K562 (cell line): Measurements from ENCODE around the gene RABL2B. TPM values are rescaled to one million over a fixed set of nuclear protein-coding genes. Genes with fewer than 3 reads are reported as not detected.

Experiments
- CTBP1 ChIP-seq: fragments of 450-650 bp; IDR thresholded peaks from 2 replicates; pipeline ENCODE4 v1.6.1; 2016; ENCODE audit warnings: borderline replicate concordance
- MAFG ChIP-seq: fragments of 450-650 bp; conservative IDR thresholded peaks from 2 replicates; pipeline ENCODE4 v1.6.1; 2016; ENCODE audit warnings: missing genetic modification characterization, missing compliant biosample characterization
- NR2C2 ChIP-seq, 2 experiments: fragments of 200-800 bp in 1 of 2; sonication (Bioruptor generic) in 1 of 2; sonication (generic) in 1 of 2; formaldehyde crosslinking in 1 of 2; IDR thresholded peaks; 2 replicates each; pipeline versions ENCODE4 v1.6.1 to v1.8.0; 2016 to 2022; ENCODE audit warnings: mild to moderate bottlenecking in 1 of 2, missing compliant biosample characterization in 1 of 2, missing genetic modification characterization in 1 of 2, missing genetic modification reagents in 1 of 2
- SRSF3 ChIP-seq: fragments of 200-400 bp; formaldehyde crosslinking; IDR thresholded peaks from 2 replicates; pipeline ENCODE4 v1.6.1; 2016; ENCODE audit warnings: mild to moderate bottlenecking, low read length, moderate library complexity; ENCODE audit not compliant: insufficient read depth
- ZNF175 ChIP-seq: fragments of 200-800 bp; sonication (Bioruptor generic); IDR thresholded peaks from 2 replicates; pipeline ENCODE4 v1.6.1; 2016; ENCODE audit warnings: low read depth, mild to moderate bottlenecking, missing genetic modification characterization, missing compliant biosample characterization
- polyA plus RNA-seq, 8 experiments: library from polyadenylated mRNA; depleted of rRNA in 4 of 8; stranded (reverse) in 5 of 8; unstranded in 3 of 8; fragments of >200 nt; fragmentation: Nextera tagmentation in 2 of 8; fragmentation: Illumina TruSeq in 1 of 8; extraction: Ambion mirVana in 2 of 8; extraction: Trizol in 1 of 8; gene quantifications; 2 replicates each; pipeline versions ENCODE4 v1.2.1 to v1.2.3, GENCODE V29; 2011 to 2014; ENCODE audit warnings: inconsistent platforms in 1 of 8, missing spikeins in 1 of 8
- total RNA-seq, 7 experiments: library from RNA; depleted of rRNA in 6 of 7; stranded (reverse); fragments of >200 nt in 6 of 7; fragmentation: Illumina TruSeq in 2 of 7; extraction: Trizol in 2 of 7; gene quantifications; 2 replicates each; pipeline versions ENCODE4 v1.2.1 to v1.2.3, GENCODE V29; 2011 to 2021; ENCODE audit warnings: low replicate concordance in 1 of 7
- TF ChIP-seq, protein P1 (sequence below): fragments of 200-600 bp; sonication (generic); IDR thresholded peaks from one replicate; pipeline ENCODE4 v1.6.1; 2012; ENCODE audit warnings: mild to moderate bottlenecking, low read depth, low read length, inconsistent platforms

RABL2B gene
- total and polyA plus RNA-seq, 9 of the 15 experiments (the other 6 are each of a cell fraction or from before 2014, with no cell fraction given), result 0.76 to 8.5 (median 3.6) TPM

DNA sequence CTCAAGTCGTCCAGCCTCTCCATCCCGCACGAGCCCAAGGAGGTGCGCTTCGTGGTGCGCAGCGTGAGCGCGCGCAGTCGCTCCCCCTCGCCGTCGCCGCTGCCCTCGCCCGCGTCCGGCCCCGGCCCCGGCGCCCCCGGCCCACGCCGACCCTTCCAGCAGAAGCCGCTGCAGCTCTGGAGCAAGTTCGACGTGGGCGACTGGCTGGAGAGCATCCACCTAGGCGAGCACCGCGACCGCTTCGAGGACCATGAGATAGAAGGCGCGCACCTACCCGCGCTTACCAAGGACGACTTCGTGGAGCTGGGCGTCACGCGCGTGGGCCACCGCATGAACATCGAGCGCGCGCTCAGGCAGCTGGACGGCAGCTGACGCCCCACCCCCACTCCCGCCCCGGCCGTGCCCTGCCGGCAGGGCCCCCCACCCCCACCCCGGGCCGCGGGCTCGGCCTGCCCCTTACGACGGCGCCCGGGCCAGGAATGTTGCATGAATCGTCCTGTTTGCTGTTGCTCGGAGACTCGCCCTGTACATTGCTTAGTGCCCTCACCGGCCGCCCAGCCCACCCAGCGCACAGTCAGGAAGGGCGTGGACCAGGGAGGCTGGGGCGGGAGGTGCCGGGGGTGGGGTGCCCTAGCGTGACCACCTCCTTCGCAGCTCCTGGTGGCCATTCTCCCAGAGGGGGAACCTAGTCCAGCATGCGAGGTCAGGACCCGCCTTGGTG, 52.3 kb downstream of the RABL2B start (continued):
- TF ChIP-seq, protein P1, sequence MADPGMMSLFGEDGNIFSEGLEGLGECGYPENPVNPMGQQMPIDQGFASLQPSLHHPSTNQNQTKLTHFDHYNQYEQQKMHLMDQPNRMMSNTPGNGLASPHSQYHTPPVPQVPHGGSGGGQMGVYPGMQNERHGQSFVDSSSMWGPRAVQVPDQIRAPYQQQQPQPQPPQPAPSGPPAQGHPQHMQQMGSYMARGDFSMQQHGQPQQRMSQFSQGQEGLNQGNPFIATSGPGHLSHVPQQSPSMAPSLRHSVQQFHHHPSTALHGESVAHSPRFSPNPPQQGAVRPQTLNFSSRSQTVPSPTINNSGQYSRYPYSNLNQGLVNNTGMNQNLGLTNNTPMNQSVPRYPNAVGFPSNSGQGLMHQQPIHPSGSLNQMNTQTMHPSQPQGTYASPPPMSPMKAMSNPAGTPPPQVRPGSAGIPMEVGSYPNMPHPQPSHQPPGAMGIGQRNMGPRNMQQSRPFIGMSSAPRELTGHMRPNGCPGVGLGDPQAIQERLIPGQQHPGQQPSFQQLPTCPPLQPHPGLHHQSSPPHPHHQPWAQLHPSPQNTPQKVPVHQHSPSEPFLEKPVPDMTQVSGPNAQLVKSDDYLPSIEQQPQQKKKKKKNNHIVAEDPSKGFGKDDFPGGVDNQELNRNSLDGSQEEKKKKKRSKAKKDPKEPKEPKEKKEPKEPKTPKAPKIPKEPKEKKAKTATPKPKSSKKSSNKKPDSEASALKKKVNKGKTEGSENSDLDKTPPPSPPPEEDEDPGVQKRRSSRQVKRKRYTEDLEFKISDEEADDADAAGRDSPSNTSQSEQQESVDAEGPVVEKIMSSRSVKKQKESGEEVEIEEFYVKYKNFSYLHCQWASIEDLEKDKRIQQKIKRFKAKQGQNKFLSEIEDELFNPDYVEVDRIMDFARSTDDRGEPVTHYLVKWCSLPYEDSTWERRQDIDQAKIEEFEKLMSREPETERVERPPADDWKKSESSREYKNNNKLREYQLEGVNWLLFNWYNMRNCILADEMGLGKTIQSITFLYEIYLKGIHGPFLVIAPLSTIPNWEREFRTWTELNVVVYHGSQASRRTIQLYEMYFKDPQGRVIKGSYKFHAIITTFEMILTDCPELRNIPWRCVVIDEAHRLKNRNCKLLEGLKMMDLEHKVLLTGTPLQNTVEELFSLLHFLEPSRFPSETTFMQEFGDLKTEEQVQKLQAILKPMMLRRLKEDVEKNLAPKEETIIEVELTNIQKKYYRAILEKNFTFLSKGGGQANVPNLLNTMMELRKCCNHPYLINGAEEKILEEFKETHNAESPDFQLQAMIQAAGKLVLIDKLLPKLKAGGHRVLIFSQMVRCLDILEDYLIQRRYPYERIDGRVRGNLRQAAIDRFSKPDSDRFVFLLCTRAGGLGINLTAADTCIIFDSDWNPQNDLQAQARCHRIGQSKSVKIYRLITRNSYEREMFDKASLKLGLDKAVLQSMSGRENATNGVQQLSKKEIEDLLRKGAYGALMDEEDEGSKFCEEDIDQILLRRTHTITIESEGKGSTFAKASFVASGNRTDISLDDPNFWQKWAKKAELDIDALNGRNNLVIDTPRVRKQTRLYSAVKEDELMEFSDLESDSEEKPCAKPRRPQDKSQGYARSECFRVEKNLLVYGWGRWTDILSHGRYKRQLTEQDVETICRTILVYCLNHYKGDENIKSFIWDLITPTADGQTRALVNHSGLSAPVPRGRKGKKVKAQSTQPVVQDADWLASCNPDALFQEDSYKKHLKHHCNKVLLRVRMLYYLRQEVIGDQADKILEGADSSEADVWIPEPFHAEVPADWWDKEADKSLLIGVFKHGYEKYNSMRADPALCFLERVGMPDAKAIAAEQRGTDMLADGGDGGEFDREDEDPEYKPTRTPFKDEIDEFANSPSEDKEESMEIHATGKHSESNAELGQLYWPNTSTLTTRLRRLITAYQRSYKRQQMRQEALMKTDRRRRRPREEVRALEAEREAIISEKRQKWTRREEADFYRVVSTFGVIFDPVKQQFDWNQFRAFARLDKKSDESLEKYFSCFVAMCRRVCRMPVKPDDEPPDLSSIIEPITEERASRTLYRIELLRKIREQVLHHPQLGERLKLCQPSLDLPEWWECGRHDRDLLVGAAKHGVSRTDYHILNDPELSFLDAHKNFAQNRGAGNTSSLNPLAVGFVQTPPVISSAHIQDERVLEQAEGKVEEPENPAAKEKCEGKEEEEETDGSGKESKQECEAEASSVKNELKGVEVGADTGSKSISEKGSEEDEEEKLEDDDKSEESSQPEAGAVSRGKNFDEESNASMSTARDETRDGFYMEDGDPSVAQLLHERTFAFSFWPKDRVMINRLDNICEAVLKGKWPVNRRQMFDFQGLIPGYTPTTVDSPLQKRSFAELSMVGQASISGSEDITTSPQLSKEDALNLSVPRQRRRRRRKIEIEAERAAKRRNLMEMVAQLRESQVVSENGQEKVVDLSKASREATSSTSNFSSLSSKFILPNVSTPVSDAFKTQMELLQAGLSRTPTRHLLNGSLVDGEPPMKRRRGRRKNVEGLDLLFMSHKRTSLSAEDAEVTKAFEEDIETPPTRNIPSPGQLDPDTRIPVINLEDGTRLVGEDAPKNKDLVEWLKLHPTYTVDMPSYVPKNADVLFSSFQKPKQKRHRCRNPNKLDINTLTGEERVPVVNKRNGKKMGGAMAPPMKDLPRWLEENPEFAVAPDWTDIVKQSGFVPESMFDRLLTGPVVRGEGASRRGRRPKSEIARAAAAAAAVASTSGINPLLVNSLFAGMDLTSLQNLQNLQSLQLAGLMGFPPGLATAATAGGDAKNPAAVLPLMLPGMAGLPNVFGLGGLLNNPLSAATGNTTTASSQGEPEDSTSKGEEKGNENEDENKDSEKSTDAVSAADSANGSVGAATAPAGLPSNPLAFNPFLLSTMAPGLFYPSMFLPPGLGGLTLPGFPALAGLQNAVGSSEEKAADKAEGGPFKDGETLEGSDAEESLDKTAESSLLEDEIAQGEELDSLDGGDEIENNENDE, result no peak
- TF ChIP-seq ZNF175 (CRISPR knock-in tag) (no peak), SRSF3 (no peak), CTBP1 (no peak), MAFG (tag) (no peak), NR2C2 (CRISPR knock-in tag; IDR thresholded peaks at IDR 0.05) (no peak), NR2C2 (tag; IDR thresholded peaks at IDR 0.05) (no peak)
